Measurements from ENCODE around the gene HOXC13.

HOXC13 gene

DNA sequence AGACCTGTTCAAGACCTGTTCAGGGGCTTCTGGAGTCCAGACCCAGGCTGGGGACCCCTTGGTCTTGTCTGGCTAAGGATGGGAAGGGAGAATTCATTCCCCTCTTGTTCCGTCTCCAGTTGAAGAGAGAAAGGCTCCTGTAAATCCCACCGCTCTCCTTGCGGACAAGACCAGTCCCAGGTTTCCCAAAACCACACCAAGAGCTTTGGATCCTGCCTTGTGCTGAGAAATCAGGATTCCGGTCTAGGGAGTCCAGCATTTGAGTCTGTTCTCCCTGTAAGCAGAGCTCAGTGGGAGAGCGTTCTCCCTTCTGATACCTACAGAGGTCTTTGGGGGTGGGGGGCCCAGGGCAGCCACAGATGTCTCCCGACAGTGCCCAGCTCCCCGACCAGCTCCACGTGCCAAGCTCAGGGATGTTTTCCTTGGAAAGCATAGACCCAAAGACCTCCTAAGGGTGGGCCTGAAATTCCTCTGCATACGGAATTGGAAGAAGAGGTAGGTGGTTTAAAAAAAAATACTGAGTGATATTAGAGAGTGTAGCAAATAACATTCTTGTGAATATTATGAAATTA lies 1.9 kb downstream of the HOXC13 start:
- TF ChIP-seq FOXP2 (optimal IDR thresholded peaks at IDR 0.05; ENCODE audit: borderline replicate concordance, extremely low read depth, extremely low read length, insufficient read depth): no peak
- TF ChIP-seq POLR2AphosphoS5 (IDR thresholded peaks at IDR 0.05; ENCODE audit: low read depth, low read length): no peak
- no peak for TF ChIP-seq REST (IDR thresholded peaks at IDR 0.05; ENCODE audit: insufficient read depth in 1 of 2, low read depth in 2 of 2, low read length in 2 of 2)
- no peak for TF ChIP-seq SIN3A (IDR thresholded peaks at IDR 0.05; ENCODE audit: borderline replicate concordance, insufficient read depth, low read length)
- TF ChIP-seq TAF1 (IDR thresholded peaks at IDR 0.05; ENCODE audit: borderline replicate concordance, insufficient read depth, low read length): no peak

DNA sequence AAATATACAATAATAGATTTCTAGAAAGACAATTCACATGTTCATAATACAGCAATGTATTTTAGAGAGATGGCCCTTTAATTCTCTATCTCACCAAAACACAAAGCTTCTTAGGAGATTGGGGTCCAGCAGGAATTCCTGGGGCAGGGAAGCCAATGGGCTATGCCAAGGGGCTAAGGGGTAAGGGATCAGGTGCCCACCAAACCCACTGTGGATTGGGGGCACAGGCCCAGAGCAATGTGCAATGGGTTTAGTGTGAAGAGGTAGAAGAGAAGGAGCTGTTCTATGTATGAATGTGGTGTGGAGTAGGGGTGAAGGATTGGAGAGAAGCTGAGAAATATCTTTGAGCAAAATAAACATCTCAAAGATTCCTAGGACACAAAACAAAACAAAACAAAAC lies 2.6 kb downstream of the HOXC13 start:
- TF ChIP-seq TAF1 (IDR thresholded peaks at IDR 0.05; ENCODE audit: borderline replicate concordance, insufficient read depth, low read length) (no peak), FOXP2 (optimal IDR thresholded peaks at IDR 0.05; ENCODE audit: borderline replicate concordance, extremely low read depth, extremely low read length, insufficient read depth) (no peak), POLR2AphosphoS5 (IDR thresholded peaks at IDR 0.05; ENCODE audit: low read depth, low read length) (no peak), REST (IDR thresholded peaks at IDR 0.05; ENCODE audit: insufficient read depth in 1 of 2, low read depth in 2 of 2, low read length in 2 of 2) (no peak), SIN3A (IDR thresholded peaks at IDR 0.05; ENCODE audit: borderline replicate concordance, insufficient read depth, low read length) (no peak)

DNA sequence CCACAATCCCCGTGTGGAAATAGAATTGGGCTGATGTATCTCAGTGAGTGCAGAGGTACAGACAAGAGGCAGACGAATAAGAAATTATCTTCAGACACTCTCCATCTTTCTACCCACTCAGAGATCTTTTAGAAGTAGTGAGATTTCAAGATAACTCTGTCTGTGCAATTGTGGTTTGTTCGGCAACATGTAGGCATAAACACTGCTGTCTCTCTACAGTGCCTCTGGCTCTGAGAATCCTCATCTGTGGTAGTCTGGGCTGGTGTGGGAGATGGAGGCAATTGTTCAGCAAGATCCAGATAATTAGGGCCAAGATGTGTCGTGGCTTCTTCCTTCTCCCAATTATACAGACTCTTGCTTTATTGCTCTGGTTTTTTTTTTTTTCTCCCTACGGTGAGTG lies 3.1 kb downstream of the HOXC13 start:
- TF ChIP-seq REST (IDR thresholded peaks at IDR 0.05; ENCODE audit: insufficient read depth in 1 of 2, low read depth in 2 of 2, low read length in 2 of 2) (no peak), TAF1 (IDR thresholded peaks at IDR 0.05; ENCODE audit: borderline replicate concordance, insufficient read depth, low read length) (no peak), POLR2AphosphoS5 (IDR thresholded peaks at IDR 0.05; ENCODE audit: low read depth, low read length) (no peak), SIN3A (IDR thresholded peaks at IDR 0.05; ENCODE audit: borderline replicate concordance, insufficient read depth, low read length) (no peak), FOXP2 (optimal IDR thresholded peaks at IDR 0.05; ENCODE audit: borderline replicate concordance, extremely low read depth, extremely low read length, insufficient read depth) (no peak)

DNA sequence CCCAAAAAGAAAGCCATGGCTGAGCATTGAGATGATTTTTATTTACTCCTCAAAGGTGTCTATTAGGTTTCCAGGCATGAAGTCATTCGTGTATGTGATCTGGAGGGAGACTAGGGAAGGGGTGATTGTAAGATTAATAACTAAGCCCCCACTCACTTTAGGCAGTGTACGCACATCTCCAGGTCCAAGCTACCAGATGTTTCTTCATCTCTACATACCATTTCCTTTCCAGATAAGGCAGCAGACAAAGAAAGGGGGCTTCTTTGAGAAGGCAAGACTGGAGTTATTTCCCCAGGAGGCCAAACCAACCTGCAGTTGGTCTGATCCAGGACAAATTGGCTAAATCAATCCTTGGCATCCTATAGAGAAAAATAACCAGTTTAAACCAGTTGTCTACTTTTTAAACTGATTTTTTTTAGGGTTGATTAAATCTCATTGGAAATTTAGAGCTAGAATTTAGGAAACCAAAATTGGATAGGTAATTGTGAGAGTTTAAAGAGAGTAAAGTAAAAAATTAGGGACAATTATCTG lies 3.9 kb downstream of the HOXC13 start:
- TF ChIP-seq SIN3A (IDR thresholded peaks at IDR 0.05; ENCODE audit: borderline replicate concordance, insufficient read depth, low read length) (no peak), TAF1 (IDR thresholded peaks at IDR 0.05; ENCODE audit: borderline replicate concordance, insufficient read depth, low read length) (no peak), REST (IDR thresholded peaks at IDR 0.05; ENCODE audit: insufficient read depth in 1 of 2, low read depth in 2 of 2, low read length in 2 of 2) (no peak), FOXP2 (optimal IDR thresholded peaks at IDR 0.05; ENCODE audit: borderline replicate concordance, extremely low read depth, extremely low read length, insufficient read depth) (no peak), POLR2AphosphoS5 (IDR thresholded peaks at IDR 0.05; ENCODE audit: low read depth, low read length) (no peak)

All from PFSK-1 (cell line).